Endothelial cell (in vitro differentiated cells): ENCODE results near the gene SRRM4. TPM values are rescaled to one million over a fixed set of nuclear protein-coding genes. Genes with fewer than 3 reads are reported as not detected.

ENCODE experiments used
- DNase-seq: peaks from one replicate; pipeline ENCODE4 v3.0.0; 2021; ENCODE audit warnings: low spot score
- H3K27ac Mint-ChIP-seq: one replicate; pipeline ENCODE4 v1.8.0; 2021; ENCODE audit warnings: mixed read lengths, inconsistent platforms; ENCODE audit not compliant: unreplicated experiment
- H3K27me3 Mint-ChIP-seq: one replicate; pipeline ENCODE4 v1.8.0; 2021; ENCODE audit warnings: mild to moderate bottlenecking, moderate library complexity, mixed read lengths, inconsistent platforms; ENCODE audit not compliant: unreplicated experiment
- H3K36me3 Mint-ChIP-seq: one replicate; pipeline ENCODE4 v1.8.0; 2021; ENCODE audit warnings: mild to moderate bottlenecking, low read depth, mixed read lengths, inconsistent platforms; ENCODE audit not compliant: unreplicated experiment
- H3K4me1 Mint-ChIP-seq: one replicate; pipeline ENCODE4 v1.8.0; 2021; ENCODE audit warnings: mild to moderate bottlenecking, mixed read lengths, inconsistent platforms; ENCODE audit not compliant: unreplicated experiment
- H3K4me3 Mint-ChIP-seq: one replicate; pipeline ENCODE4 v1.8.0; 2021; ENCODE audit warnings: mild to moderate bottlenecking, mixed read lengths, inconsistent platforms; ENCODE audit not compliant: unreplicated experiment
- H3K9me3 Mint-ChIP-seq: one replicate; pipeline ENCODE4 v1.8.0; 2021; ENCODE audit warnings: mixed read lengths, inconsistent platforms; ENCODE audit not compliant: unreplicated experiment
- total RNA-seq: library from RNA; stranded (reverse); fragmentation: NEBNext Ultra II Directional; extraction: Animal tissue kit (Norgen Biotek cat#: 25700); gene quantifications from one replicate; pipeline ENCODE4 v1.2.1, GENCODE V29; 2021; ENCODE audit not compliant: unreplicated experiment
- TF ChIP-seq, protein P1 (sequence below): fragments of 200-600 bp; sonication (generic); IDR thresholded peaks from one replicate; pipeline ENCODE4 v1.5.0; 2021; ENCODE audit warnings: antibody characterized with exemption; ENCODE audit not compliant: unreplicated experiment

SRRM4 gene
- total RNA-seq, 1 donor from 2014 or later = 3.6 TPM

GRCh38 chr12:119145367-119145766 is 164.0 kb downstream of the SRRM4 start:
- TF ChIP-seq, protein P1, sequence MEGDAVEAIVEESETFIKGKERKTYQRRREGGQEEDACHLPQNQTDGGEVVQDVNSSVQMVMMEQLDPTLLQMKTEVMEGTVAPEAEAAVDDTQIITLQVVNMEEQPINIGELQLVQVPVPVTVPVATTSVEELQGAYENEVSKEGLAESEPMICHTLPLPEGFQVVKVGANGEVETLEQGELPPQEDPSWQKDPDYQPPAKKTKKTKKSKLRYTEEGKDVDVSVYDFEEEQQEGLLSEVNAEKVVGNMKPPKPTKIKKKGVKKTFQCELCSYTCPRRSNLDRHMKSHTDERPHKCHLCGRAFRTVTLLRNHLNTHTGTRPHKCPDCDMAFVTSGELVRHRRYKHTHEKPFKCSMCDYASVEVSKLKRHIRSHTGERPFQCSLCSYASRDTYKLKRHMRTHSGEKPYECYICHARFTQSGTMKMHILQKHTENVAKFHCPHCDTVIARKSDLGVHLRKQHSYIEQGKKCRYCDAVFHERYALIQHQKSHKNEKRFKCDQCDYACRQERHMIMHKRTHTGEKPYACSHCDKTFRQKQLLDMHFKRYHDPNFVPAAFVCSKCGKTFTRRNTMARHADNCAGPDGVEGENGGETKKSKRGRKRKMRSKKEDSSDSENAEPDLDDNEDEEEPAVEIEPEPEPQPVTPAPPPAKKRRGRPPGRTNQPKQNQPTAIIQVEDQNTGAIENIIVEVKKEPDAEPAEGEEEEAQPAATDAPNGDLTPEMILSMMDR = no peak
- Mint-ChIP-seq H3K9me3 (no peaks in the 10 kb centered on the region), H3K27me3 (no peaks in the 10 kb centered on the region), H3K27ac (no peak overlapping the region), H3K4me1 (no peaks in the 10 kb centered on the region), H3K4me3 (no peak overlapping the region), H3K36me3 (no peaks in the 10 kb centered on the region)
- DNase-seq = no peak

GRCh38 chr12:119147847-119148448 is 166.6 kb downstream of the SRRM4 start:
- no peaks in the 10 kb centered on the region for H3K36me3 Mint-ChIP-seq
- H3K4me3 Mint-ChIP-seq = no peak overlapping the region
- TF ChIP-seq, protein P1 = no peak
- no peak for DNase-seq
- no peaks in the 10 kb centered on the region for H3K9me3 Mint-ChIP-seq
- H3K27me3 Mint-ChIP-seq = no peaks in the 10 kb centered on the region
- no peaks in the 10 kb centered on the region for H3K4me1 Mint-ChIP-seq
- H3K27ac Mint-ChIP-seq = no peak overlapping the region

GRCh38 chr12:119149270-119149669 is 167.9 kb downstream of the SRRM4 start:
- H3K4me1 Mint-ChIP-seq = peaks cover 5% of the 10 kb centered on the region
- H3K36me3 Mint-ChIP-seq = peaks cover 4% of the 10 kb centered on the region
- no peak for DNase-seq
- H3K27me3 Mint-ChIP-seq = peaks cover 4% of the 10 kb centered on the region
- H3K27ac Mint-ChIP-seq = no peak overlapping the region
- TF ChIP-seq, protein P1 = no peak
- H3K4me3 Mint-ChIP-seq = no peak overlapping the region
- H3K9me3 Mint-ChIP-seq = no peaks in the 10 kb centered on the region

GRCh38 chr12:119151445-119152026 is 170.2 kb downstream of the SRRM4 start:
- Mint-ChIP-seq H3K36me3 (peaks cover 4% of the 10 kb centered on the region), H3K27me3 (peaks cover 7% of the 10 kb centered on the region), H3K4me1 (peaks cover 5% of the 10 kb centered on the region), H3K4me3 (no peak overlapping the region), H3K9me3 (no peaks in the 10 kb centered on the region), H3K27ac (no peak overlapping the region)
- no peak for DNase-seq
- TF ChIP-seq, protein P1 = no peak
